ENCODE measurements around the gene KCNIP4. TPM values are rescaled to one million over a fixed set of nuclear protein-coding genes. Genes with fewer than 3 reads are reported as not detected.

KCNIP4 gene
- total RNA-seq, 4 donors from 2014 or later: 0.19 TPM; not detected in 3

DNA sequence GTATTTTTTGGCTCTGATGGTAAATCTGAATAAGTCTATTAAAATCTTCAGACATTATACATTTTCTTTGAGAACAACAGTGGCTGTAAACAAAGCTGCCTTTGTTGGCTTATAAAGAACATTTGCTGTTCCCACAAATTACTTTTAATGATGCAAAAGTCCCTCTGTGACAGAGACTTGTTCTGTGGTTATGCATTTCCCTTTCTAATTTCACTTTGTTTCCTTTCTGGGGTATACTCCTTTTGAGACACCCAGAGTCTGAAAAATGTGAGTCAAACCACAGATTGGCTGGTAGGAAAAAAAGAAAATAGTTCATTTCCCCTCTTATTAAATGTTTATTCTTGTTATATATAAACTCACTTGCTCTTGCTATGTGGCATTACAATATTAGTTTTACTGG lies 845.9 kb downstream of the KCNIP4 start:
- no peak for DNase-seq
- H3K4me1 ChIP-seq: no peaks in the 10 kb centered on the region
- H3K9me3 ChIP-seq: no peaks in the 10 kb centered on the region
- H3K27me3 ChIP-seq: no peaks in the 10 kb centered on the region
- no peaks in the 10 kb centered on the region for H3K36me3 ChIP-seq
- H3K27ac ChIP-seq: no peak overlapping the region
- TF ChIP-seq, protein P1, sequence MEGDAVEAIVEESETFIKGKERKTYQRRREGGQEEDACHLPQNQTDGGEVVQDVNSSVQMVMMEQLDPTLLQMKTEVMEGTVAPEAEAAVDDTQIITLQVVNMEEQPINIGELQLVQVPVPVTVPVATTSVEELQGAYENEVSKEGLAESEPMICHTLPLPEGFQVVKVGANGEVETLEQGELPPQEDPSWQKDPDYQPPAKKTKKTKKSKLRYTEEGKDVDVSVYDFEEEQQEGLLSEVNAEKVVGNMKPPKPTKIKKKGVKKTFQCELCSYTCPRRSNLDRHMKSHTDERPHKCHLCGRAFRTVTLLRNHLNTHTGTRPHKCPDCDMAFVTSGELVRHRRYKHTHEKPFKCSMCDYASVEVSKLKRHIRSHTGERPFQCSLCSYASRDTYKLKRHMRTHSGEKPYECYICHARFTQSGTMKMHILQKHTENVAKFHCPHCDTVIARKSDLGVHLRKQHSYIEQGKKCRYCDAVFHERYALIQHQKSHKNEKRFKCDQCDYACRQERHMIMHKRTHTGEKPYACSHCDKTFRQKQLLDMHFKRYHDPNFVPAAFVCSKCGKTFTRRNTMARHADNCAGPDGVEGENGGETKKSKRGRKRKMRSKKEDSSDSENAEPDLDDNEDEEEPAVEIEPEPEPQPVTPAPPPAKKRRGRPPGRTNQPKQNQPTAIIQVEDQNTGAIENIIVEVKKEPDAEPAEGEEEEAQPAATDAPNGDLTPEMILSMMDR (IDR thresholded peaks at IDR 0.05): no peak
- no peak for TF ChIP-seq POLR2A (IDR thresholded peaks at IDR 0.05)
- intact Hi-C loops (cut with DNase I): no loop called here
- H3K4me3 ChIP-seq: no peak overlapping the region

GRCh38 chr4:21097865-21098264 lies 850.7 kb downstream of the KCNIP4 start:
- H3K27ac ChIP-seq: no peak overlapping the region
- H3K4me3 ChIP-seq: no peak overlapping the region
- no peaks in the 10 kb centered on the region for H3K27me3 ChIP-seq
- DNase-seq: no peak
- intact Hi-C loops (cut with DNase I): no loop called here
- WGBS, 2 donors: 71 to 82% methylated on average over 1 of the region's 1 CpG
- TF ChIP-seq, protein P1 (IDR thresholded peaks at IDR 0.05): no peak
- no peak for TF ChIP-seq POLR2A (IDR thresholded peaks at IDR 0.05)
- no peaks in the 10 kb centered on the region for H3K4me1 ChIP-seq
- no peaks in the 10 kb centered on the region for H3K9me3 ChIP-seq
- H3K36me3 ChIP-seq: no peaks in the 10 kb centered on the region

DNA sequence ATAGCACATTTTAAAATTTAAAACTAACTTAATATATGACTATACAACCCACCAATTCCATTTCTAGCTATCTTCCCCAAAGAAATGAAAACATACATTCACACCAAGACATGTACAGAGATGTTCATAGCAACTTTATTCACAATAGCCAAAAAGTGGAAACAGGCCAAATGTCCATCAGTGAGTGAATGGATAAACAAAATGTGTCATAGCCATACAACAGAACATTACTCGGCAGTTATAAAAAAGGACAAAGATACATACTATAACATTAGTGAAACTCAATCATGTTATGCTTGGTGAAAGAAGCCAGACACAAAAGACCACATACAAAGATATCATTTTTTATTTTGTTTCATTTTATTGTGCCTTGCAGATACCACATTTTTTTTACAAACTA lies 851.5 kb downstream of the KCNIP4 start:
- WGBS, 2 donors: 0 to 7% methylated on average over 1 of the region's 1 CpG
- Histone ChIP-seq H3K36me3 (no peaks in the 10 kb centered on the region), H3K27me3 (no peaks in the 10 kb centered on the region), H3K4me1 (no peaks in the 10 kb centered on the region), H3K27ac (no peak overlapping the region), H3K9me3 (no peaks in the 10 kb centered on the region), H3K4me3 (no peak overlapping the region)
- TF ChIP-seq POLR2A (IDR thresholded peaks at IDR 0.05): no peak
- TF ChIP-seq, protein P1 (IDR thresholded peaks at IDR 0.05): no peak
- intact Hi-C loops (cut with DNase I): no loop called here
- no peak for DNase-seq

DNA sequence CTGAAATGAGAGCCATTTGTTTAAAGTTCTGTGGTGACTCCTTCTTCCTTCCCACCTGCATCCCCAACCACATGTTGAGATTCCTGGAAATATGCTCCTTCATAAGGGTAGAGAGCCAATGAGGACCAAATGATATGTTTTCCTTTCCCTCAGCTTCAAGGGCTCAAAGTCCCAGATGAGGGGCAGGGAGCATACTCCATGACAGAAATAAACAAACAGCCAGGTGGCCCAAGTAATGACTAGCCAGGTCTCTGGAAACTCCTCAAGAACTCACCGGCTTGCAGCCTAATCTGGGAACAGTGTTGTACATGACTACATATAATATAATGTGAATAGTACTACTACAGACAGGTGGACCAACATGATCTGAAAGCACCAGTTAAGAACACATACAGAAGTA lies 856.0 kb downstream of the KCNIP4 start:
- Histone ChIP-seq H3K9me3 (no peaks in the 10 kb centered on the region), H3K27ac (no peak overlapping the region), H3K27me3 (no peaks in the 10 kb centered on the region), H3K36me3 (no peaks in the 10 kb centered on the region), H3K4me1 (no peaks in the 10 kb centered on the region), H3K4me3 (no peak overlapping the region)
- WGBS, 2 donors: 43 to 92% methylated on average over 1 of the region's 1 CpG
- intact Hi-C loops (cut with DNase I): no loop called here
- no peak for DNase-seq
- no peak for TF ChIP-seq POLR2A (IDR thresholded peaks at IDR 0.05)
- TF ChIP-seq, protein P1 (IDR thresholded peaks at IDR 0.05): no peak

GRCh38 chr4:21090094-21090666 lies 858.4 kb downstream of the KCNIP4 start:
- no peak for DNase-seq
- no peak for TF ChIP-seq POLR2A (IDR thresholded peaks at IDR 0.05)
- TF ChIP-seq, protein P1 (IDR thresholded peaks at IDR 0.05): no peak
- WGBS, 2 donors: 60 to 75% methylated on average over 3 to 4 of the region's 4 CpGs
- H3K27me3 ChIP-seq: no peaks in the 10 kb centered on the region
- intact Hi-C loops (cut with DNase I): no loop called here
- H3K27ac ChIP-seq: no peak overlapping the region
- no peaks in the 10 kb centered on the region for H3K9me3 ChIP-seq
- H3K4me1 ChIP-seq: no peaks in the 10 kb centered on the region
- no peak overlapping the region for H3K4me3 ChIP-seq
- no peaks in the 10 kb centered on the region for H3K36me3 ChIP-seq
